IMR-90 (cell line): ENCODE measurements around the gene DCUN1D1. TPM values are rescaled to one million over a fixed set of nuclear protein-coding genes. Genes with fewer than 3 reads are reported as not detected.

Experiments
- ATAC-seq: fragments of 200-7000 bp; cut with Tn5 transposase; 2 replicates; pipeline ENCODE4 v1.9.1; 2020; ENCODE audit warnings: low read depth, mild to moderate bottlenecking, moderate library complexity
- BruUV-seq: library from RNA; stranded (reverse); fragments of 400-500 nt; replicated peaks from 2 replicates; lab custom pipeline; 2021; lab: Mats Ljungman, UMichigan
- CTCF ChIA-PET: fragments of 300-600 bp; formaldehyde crosslinking; extraction: SDS; loops from one replicate; lab custom pipeline; 2021; ENCODE audit warnings: antibody characterized with exemption; lab: Yijun Ruan, JAX
- POLR2A ChIA-PET: fragments of 300-600 bp; sonication (Branson Sonifier 250); formaldehyde crosslinking; loops from one replicate; lab custom pipeline; 2022; ENCODE audit warnings: antibody characterized with exemption; ENCODE audit not compliant: unreplicated experiment; lab: Charles Lee
- DNase-seq: peaks from one replicate; pipeline ENCODE4 v3.0.0; 2013
- H2AFZ ChIP-seq: replicated peaks from 2 replicates; pipeline ENCODE3; 2013; ENCODE audit warnings: low read length, mild to moderate bottlenecking; ENCODE audit not compliant: poor library complexity
- H2AK5ac ChIP-seq: 2 replicates; pipeline ENCODE4 v1.6.1; 2013; ENCODE audit warnings: low read depth, low read length, inconsistent platforms
- H2AK9ac ChIP-seq: replicated peaks from 2 replicates; pipeline ENCODE3; 2013; ENCODE audit warnings: mild to moderate bottlenecking, low read depth, low read length, moderate library complexity; ENCODE audit not compliant: poor library complexity
- H2BK120ac ChIP-seq: 2 replicates; pipeline ENCODE4 v1.6.1; 2013; ENCODE audit warnings: low read depth, low read length, inconsistent platforms
- H2BK15ac ChIP-seq: 3 replicates; pipeline ENCODE4 v1.6.1; 2013; ENCODE audit warnings: low read depth, low read length, inconsistent platforms
- H2BK20ac ChIP-seq: 2 replicates; pipeline ENCODE4 v1.6.1; 2013; ENCODE audit warnings: low read depth, mild to moderate bottlenecking, inconsistent platforms, low read length, moderate library complexity
- H2BK5ac ChIP-seq: 2 replicates; pipeline ENCODE4 v1.6.1; 2013; ENCODE audit warnings: mild to moderate bottlenecking, low read depth, low read length, inconsistent platforms; ENCODE audit not compliant: poor library complexity, severe bottlenecking
- H3K14ac ChIP-seq: replicated peaks from 2 replicates; pipeline ENCODE4 v1.6.1; 2013; ENCODE audit warnings: low read depth, low read length, inconsistent platforms
- H3K18ac ChIP-seq: 2 replicates; pipeline ENCODE4 v1.6.1; 2013; ENCODE audit warnings: low read depth, low read length, control low read depth
- H3K23ac ChIP-seq: 2 replicates; pipeline ENCODE4 v1.6.1; 2013; ENCODE audit warnings: low read depth, low read length, inconsistent platforms
- H3K27ac ChIP-seq: 2 replicates; pipeline ENCODE4 v1.5.1; 2013; ENCODE audit warnings: mild to moderate bottlenecking, control low read depth, low read length; ENCODE audit not compliant: insufficient read depth
- H3K27me3 ChIP-seq: 2 replicates; pipeline ENCODE4 v1.6.1; 2013; ENCODE audit warnings: low read length; ENCODE audit not compliant: control insufficient read depth, insufficient read depth
- H3K36me3 ChIP-seq: 2 replicates; pipeline ENCODE4 v1.6.1; 2013; ENCODE audit warnings: low read length, mixed read lengths; ENCODE audit not compliant: control insufficient read depth, insufficient read depth
- H3K4ac ChIP-seq: 2 replicates; pipeline ENCODE4 v1.6.1; 2013; ENCODE audit warnings: low read depth, low read length, inconsistent platforms
- H3K4me1 ChIP-seq: 2 replicates; pipeline ENCODE4 v1.6.1; 2013; ENCODE audit warnings: low read length, mixed read lengths; ENCODE audit not compliant: control insufficient read depth, insufficient read depth
- H3K4me2 ChIP-seq: 2 replicates; pipeline ENCODE4 v1.6.1; 2013; ENCODE audit warnings: low read depth, mild to moderate bottlenecking, control low read depth, low read length, moderate library complexity
- H3K4me3 ChIP-seq: 2 replicates; pipeline ENCODE4 v1.5.1; 2013; ENCODE audit warnings: low read depth, mild to moderate bottlenecking, control low read depth, low read length, moderate library complexity; ENCODE audit not compliant: insufficient read depth
- H3K56ac ChIP-seq: 2 replicates; pipeline ENCODE4 v1.6.1; 2013; ENCODE audit warnings: low read length, inconsistent platforms; ENCODE audit not compliant: insufficient read depth; ENCODE audit errors: extremely low read depth
- H3K79me1 ChIP-seq, 2 experiments: 2 replicates each; pipeline ENCODE4 v1.6.1; 2013; ENCODE audit warnings: low read length in 2 of 2, inconsistent platforms in 1 of 2, low read depth in 1 of 2
- H3K9ac ChIP-seq: 2 replicates; pipeline ENCODE4 v1.6.1; 2013; ENCODE audit warnings: low read depth, low read length, control low read depth
- H3K9me1 ChIP-seq: 2 replicates; pipeline ENCODE4 v1.6.1; 2013; ENCODE audit warnings: low read length, inconsistent platforms; ENCODE audit not compliant: insufficient read depth
- H3K9me3 ChIP-seq: 2 replicates; pipeline ENCODE4 v1.6.1; 2013; ENCODE audit warnings: low read length; ENCODE audit not compliant: control insufficient read depth, insufficient read depth
- H4K20me1 ChIP-seq: 2 replicates; pipeline ENCODE4 v1.6.1; 2013; ENCODE audit warnings: low read length, inconsistent platforms; ENCODE audit not compliant: insufficient read depth
- H4K5ac ChIP-seq: 2 replicates; pipeline ENCODE4 v1.6.1; 2013; ENCODE audit warnings: mild to moderate bottlenecking, low read depth, low read length, control low read depth
- H4K8ac ChIP-seq, 2 experiments: 2 replicates each; pipeline ENCODE4 v1.6.1; 2013; ENCODE audit warnings: low read depth in 2 of 2, low read length in 2 of 2, control low read depth in 1 of 2, inconsistent platforms in 1 of 2
- H4K91ac ChIP-seq: 2 replicates; pipeline ENCODE4 v1.6.1; 2013; ENCODE audit warnings: low read depth, low read length, inconsistent platforms; ENCODE audit not compliant: insufficient read depth
- BHLHE40 ChIP-seq: fragments of 150-350 bp; IDR thresholded peaks from 2 replicates; pipeline ENCODE4 v1.6.1; 2016; ENCODE audit warnings: mild to moderate bottlenecking, low read depth, low read length
- CEBPB ChIP-seq: IDR thresholded peaks from 2 replicates; pipeline ENCODE4 v1.6.1; 2012; ENCODE audit warnings: low read depth, low read length, improper control_type of control experiment
- CHD1 ChIP-seq: IDR thresholded peaks from 2 replicates; pipeline ENCODE4 v1.6.1; 2012; ENCODE audit warnings: low read depth, low read length, improper control_type of control experiment
- CTCF ChIP-seq: conservative IDR thresholded peaks from 2 replicates; pipeline ENCODE4 v1.5.1; 2012; ENCODE audit warnings: mild to moderate bottlenecking, low read depth, low read length, improper control_type of control experiment
- FOS ChIP-seq: fragments of 150-350 bp; IDR thresholded peaks from 2 replicates; pipeline ENCODE4 v1.6.1; 2016; ENCODE audit warnings: low read depth, low read length
- MAFK ChIP-seq: IDR thresholded peaks from 2 replicates; pipeline ENCODE4 v1.6.1; 2012; ENCODE audit warnings: low read depth, low read length, improper control_type of control experiment
- MAZ ChIP-seq: IDR thresholded peaks from 2 replicates; pipeline ENCODE4 v1.6.1; 2012; ENCODE audit warnings: low read depth, mild to moderate bottlenecking, low read length, improper control_type of control experiment, moderate library complexity, borderline replicate concordance
- MXI1 ChIP-seq: IDR thresholded peaks from 2 replicates; pipeline ENCODE4 v1.6.1; 2012; ENCODE audit warnings: low read depth, mild to moderate bottlenecking, low read length, moderate library complexity, borderline replicate concordance
- NFE2L2 ChIP-seq: fragments of 150-350 bp; IDR thresholded peaks from 2 replicates; pipeline ENCODE4 v1.6.1; 2016; ENCODE audit warnings: low read depth, mild to moderate bottlenecking, low read length
- POLR2A ChIP-seq: IDR thresholded peaks from 2 replicates; pipeline ENCODE4 v1.6.1; 2012; ENCODE audit warnings: mild to moderate bottlenecking, low read depth, low read length
- RAD21 ChIP-seq: IDR thresholded peaks from 2 replicates; pipeline ENCODE4 v1.6.1; 2012; ENCODE audit warnings: low read length, improper control_type of control experiment
- RFX5 ChIP-seq: IDR thresholded peaks from 2 replicates; pipeline ENCODE4 v1.8.0; 2012; ENCODE audit warnings: low read depth, mild to moderate bottlenecking, low read length, moderate library complexity
- USF2 ChIP-seq: fragments of 150-350 bp; IDR thresholded peaks from 2 replicates; pipeline ENCODE4 v1.6.1; 2017; ENCODE audit warnings: mild to moderate bottlenecking, antibody characterized with exemption, low read length, low read depth
- WGBS, 2 experiments: methylation state at CpG; one replicate each; pipeline versions ENCODE4 v1.1.5 to v1.1.7; 2013; ENCODE audit warnings: missing lambda C conversion rate in 2 of 2; ENCODE audit not compliant: insufficient read length in 1 of 2; ENCODE audit errors: extremely low coverage in 2 of 2; 5-methylcytosine and 5-hydroxymethylcytosine counted together
- dilution Hi-C: fragments of 300-500 bp; cut with HindIII; formaldehyde crosslinking; loops from one replicate; pipeline ENCODE4 v1.14.3; 2018; ENCODE audit warnings: low sequenced_read_pairs; ENCODE audit not compliant: unreplicated experiment
- in situ Hi-C: fragments of 300-500 bp; cut with MboI; formaldehyde crosslinking; loops from 3 replicates; pipeline ENCODE4 v1.14.3; 2019; ENCODE audit warnings: low sequenced_read_pairs, inconsistent platforms, mixed read lengths
- intact Hi-C: fragments of 100-400 bp; cut with micrococcal nuclease; formaldehyde crosslinking; loops from 2 replicates; pipeline ENCODE4 v1.10.0; 2022
- polyA plus RNA-seq, 3 experiments: library from polyadenylated mRNA; depleted of rRNA; stranded (reverse); fragments of >200 nt; gene quantifications; 2 replicates each; pipeline ENCODE4 v1.2.3, GENCODE V29; 2012; ENCODE audit warnings: low replicate concordance in 1 of 3
- total RNA-seq: library from RNA; depleted of rRNA; stranded (reverse); fragments of >200 nt; gene quantifications from 2 replicates; pipeline ENCODE4 v1.2.3, GENCODE V29; 2012

The DCUN1D1 gene
- total and polyA plus RNA-seq, 2 of the 4 experiments (the other 2 are of a cell fraction), result 12.5 to 17.7 TPM

- no peak for TF ChIP-seq MAZ
- peak; percentile 47 for TF ChIP-seq RAD21
- no peak for TF ChIP-seq POLR2A
- TF ChIP-seq CHD1, result no peak
- TF ChIP-seq FOS, result no peak
- no peak for TF ChIP-seq MAFK
These were observed 70.9 kb downstream of the DCUN1D1 start (continued) for GRCh38 chr3:182909318-182910040.

GRCh38 chr3:182908471-182908870 is 71.9 kb downstream of the DCUN1D1 start:
- no peak overlapping the region for H2AK5ac ChIP-seq
- H4K20me1 ChIP-seq, result peaks cover 4% of the 10 kb centered on the region; the same call in 1 of the 2 replicates
- ATAC-seq, result peak; percentile 87
- no peak overlapping the region for H3K23ac ChIP-seq
- H3K79me1 ChIP-seq, result peaks cover 3% of the 10 kb centered on the region in 2 experiments; a peak in 2 of 4 replicates
- H3K36me3 ChIP-seq, result peaks cover 6% of the 10 kb centered on the region
- intact Hi-C loops (loop anchor here (5.0 to 10.0 kb wide), 2 partner anchors 194 to 479 kb away; no protein-coding TSS in a partner anchor), dilution Hi-C loops (no loop called here), in situ Hi-C loops (loop anchor here (25.0 kb wide), 1 partner anchor 479 kb away; no protein-coding TSS in a partner anchor)
- H4K5ac ChIP-seq, result no peak overlapping the region
- H3K27ac ChIP-seq, result peak overlapping the region; percentile 41; the same call in 1 of the 2 replicates
- H3K4ac ChIP-seq, result no peak overlapping the region
- H4K8ac ChIP-seq, result no peak overlapping the region
- peak; percentile 85 for DNase-seq
- CTCF ChIA-PET, result interaction anchor here (0.6 kb wide), 1 partner anchor 1997 kb away, joined by 6 read pairs; no protein-coding TSS in a partner anchor
- peaks cover 11% of the 10 kb centered on the region for H3K4me1 ChIP-seq
- no peaks in the 10 kb centered on the region for H3K27me3 ChIP-seq
- no peak overlapping the region for H2BK120ac ChIP-seq
- peak overlapping the region; percentile 62 for H3K4me2 ChIP-seq
- H2BK20ac ChIP-seq, result no peak overlapping the region
- no peak overlapping the region for H2AFZ ChIP-seq
- peaks cover 6% of the 10 kb centered on the region; the same call in 1 of the 2 replicates for H3K9me1 ChIP-seq
- H2BK5ac ChIP-seq, result peak overlapping the region; percentile 2
- no peak overlapping the region for H4K91ac ChIP-seq
- POLR2A ChIA-PET, result interaction anchor here (0.5 kb wide), 1 partner anchor 167 kb away, joined by 3 read pairs; no protein-coding TSS in a partner anchor
- BruUV-seq, result no TSS peak
- no peak overlapping the region for H3K18ac ChIP-seq
- no CpG with 5 or more reads among the region's 1 CpG for WGBS, 2 experiments
- no peaks in the 10 kb centered on the region for H3K9me3 ChIP-seq
- no peak overlapping the region for H3K14ac ChIP-seq
- no peak overlapping the region for H2BK15ac ChIP-seq
- no peak overlapping the region for H3K4me3 ChIP-seq
- no peak overlapping the region for H3K9ac ChIP-seq
- no peak overlapping the region for H3K56ac ChIP-seq
- no peak overlapping the region for H2AK9ac ChIP-seq
- TF ChIP-seq MAZ (no peak), RFX5 (no peak), CTCF (no peak), MXI1 (no peak), CHD1 (no peak), USF2 (no peak), MAFK (no peak), FOS (0 out of 2 replicates have a peak, but pooled peaks have one; percentile 18), POLR2A (no peak), NFE2L2 (no peak), CEBPB (peak; percentile 86), BHLHE40 (no peak)
